Measurements from ENCODE around the gene GALNT2. TPM values are rescaled to one million over a fixed set of nuclear protein-coding genes. Genes with fewer than 3 reads are reported as not detected.

Gene GALNT2
- total RNA-seq, 3 donors from 2014 or later, result 29.5 to 59.1 (median 55.2) TPM

GRCh38 chr1:230159580-230159979 is 92.5 kb downstream of the GALNT2 start:
- Histone ChIP-seq H3K9me3 (no peaks in the 10 kb centered on the region), H3K4me1 (ENCODE audit: low read depth) (peaks cover 16% of the 10 kb centered on the region), H3K4me3 (no peak overlapping the region), H3K36me3 (ENCODE audit: low read depth) (no peaks in the 10 kb centered on the region)
- no peak for DNase-seq
- intact Hi-C loops (cut with DNase I, micrococcal nuclease), result no loop called here
- ATAC-seq, result no peak
- TF ChIP-seq CTCF (IDR thresholded peaks at IDR 0.05), result no peak

- intact Hi-C loops (cut with DNase I, micrococcal nuclease), result no loop called here
- Histone ChIP-seq H3K36me3 (ENCODE audit: low read depth) (no peaks in the 10 kb centered on the region), H3K4me3 (no peak overlapping the region), H3K4me1 (ENCODE audit: low read depth) (peaks cover 16% of the 10 kb centered on the region), H3K9me3 (no peaks in the 10 kb centered on the region)
- peak; percentile 76 for ATAC-seq
- TF ChIP-seq CTCF (IDR thresholded peaks at IDR 0.05), result no peak
- no peak for DNase-seq
These were observed 94.1 kb downstream of the GALNT2 start for GRCh38 chr1:230160957-230161771.

GRCh38 chr1:230163205-230163604 is 96.2 kb downstream of the GALNT2 start:
- no peak for DNase-seq
- Histone ChIP-seq H3K4me1 (ENCODE audit: low read depth) (peaks cover 15% of the 10 kb centered on the region), H3K9me3 (no peaks in the 10 kb centered on the region), H3K4me3 (no peak overlapping the region), H3K36me3 (ENCODE audit: low read depth) (no peaks in the 10 kb centered on the region)
- TF ChIP-seq CTCF (IDR thresholded peaks at IDR 0.05), result no peak
- intact Hi-C loops (cut with DNase I, micrococcal nuclease), result no loop called here
- ATAC-seq, result no peak

GRCh38 chr1:230163719-230164118 is 96.7 kb downstream of the GALNT2 start:
- intact Hi-C loops (cut with DNase I, micrococcal nuclease), result no loop called here
- H3K36me3 ChIP-seq (ENCODE audit: low read depth), result no peaks in the 10 kb centered on the region
- H3K4me3 ChIP-seq, result no peak overlapping the region
- ATAC-seq, result no peak
- TF ChIP-seq CTCF (IDR thresholded peaks at IDR 0.05), result no peak
- no peak for DNase-seq
- peaks cover 10% of the 10 kb centered on the region for H3K4me1 ChIP-seq (ENCODE audit: low read depth)
- no peaks in the 10 kb centered on the region for H3K9me3 ChIP-seq

GRCh38 chr1:230165536-230165935 is 98.5 kb downstream of the GALNT2 start:
- no peaks in the 10 kb centered on the region for H3K9me3 ChIP-seq
- intact Hi-C loops (cut with DNase I, micrococcal nuclease), result no loop called here
- no peak for TF ChIP-seq CTCF (IDR thresholded peaks at IDR 0.05)
- DNase-seq, result no peak
- no peaks in the 10 kb centered on the region for H3K4me1 ChIP-seq (ENCODE audit: low read depth)
- H3K4me3 ChIP-seq, result no peak overlapping the region
- H3K36me3 ChIP-seq (ENCODE audit: low read depth), result no peaks in the 10 kb centered on the region
- ATAC-seq, result no peak

Measured in mucosa of descending colon (tissue), 3 donors.